Stomach (tissue), 4 donors: ENCODE results near the gene ASPHD1.

Source experiments
- EP300 ChIP-seq: sonication (generic); formaldehyde crosslinking; IDR thresholded peaks from one replicate; pipeline ENCODE4 v1.6.1; 2017; ENCODE audit warnings: antibody characterized with exemption
- POLR2A ChIP-seq, 4 donors: fragments of 450-650 bp; IDR thresholded peaks; one replicate each; pipeline ENCODE4 v1.6.1; 2016; ENCODE audit warnings: antibody characterized with exemption in 4 of 4, control low read depth in 2 of 4, mild to moderate bottlenecking in 1 of 4, moderate library complexity in 1 of 4
- POLR2AphosphoS5 ChIP-seq, 3 donors: sonication (generic); formaldehyde crosslinking; IDR thresholded peaks; one replicate each; pipeline ENCODE4 v1.6.1; 2016; ENCODE audit warnings: antibody characterized with exemption in 3 of 3
- TF ChIP-seq, protein P1 (sequence below), 7 experiments: fragments of 450-650 bp in 4 of 7; fragments of 200-600 bp in 3 of 7; sonication (generic) in 3 of 7; IDR thresholded peaks; one replicate each; pipeline ENCODE4 v1.5.1; 2016 to 2019; ENCODE audit warnings: antibody characterized with exemption in 7 of 7, control low read depth in 2 of 7, mild to moderate bottlenecking in 1 of 7

GRCh38 chr16:29915590-29916247 is 15.4 kb downstream of the ASPHD1 start:
- TF ChIP-seq, protein P1, sequence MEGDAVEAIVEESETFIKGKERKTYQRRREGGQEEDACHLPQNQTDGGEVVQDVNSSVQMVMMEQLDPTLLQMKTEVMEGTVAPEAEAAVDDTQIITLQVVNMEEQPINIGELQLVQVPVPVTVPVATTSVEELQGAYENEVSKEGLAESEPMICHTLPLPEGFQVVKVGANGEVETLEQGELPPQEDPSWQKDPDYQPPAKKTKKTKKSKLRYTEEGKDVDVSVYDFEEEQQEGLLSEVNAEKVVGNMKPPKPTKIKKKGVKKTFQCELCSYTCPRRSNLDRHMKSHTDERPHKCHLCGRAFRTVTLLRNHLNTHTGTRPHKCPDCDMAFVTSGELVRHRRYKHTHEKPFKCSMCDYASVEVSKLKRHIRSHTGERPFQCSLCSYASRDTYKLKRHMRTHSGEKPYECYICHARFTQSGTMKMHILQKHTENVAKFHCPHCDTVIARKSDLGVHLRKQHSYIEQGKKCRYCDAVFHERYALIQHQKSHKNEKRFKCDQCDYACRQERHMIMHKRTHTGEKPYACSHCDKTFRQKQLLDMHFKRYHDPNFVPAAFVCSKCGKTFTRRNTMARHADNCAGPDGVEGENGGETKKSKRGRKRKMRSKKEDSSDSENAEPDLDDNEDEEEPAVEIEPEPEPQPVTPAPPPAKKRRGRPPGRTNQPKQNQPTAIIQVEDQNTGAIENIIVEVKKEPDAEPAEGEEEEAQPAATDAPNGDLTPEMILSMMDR (IDR thresholded peaks at IDR 0.05), result no peak
- TF ChIP-seq POLR2AphosphoS5 (IDR thresholded peaks at IDR 0.05) (no peak), POLR2A (IDR thresholded peaks at IDR 0.05) (no peak), EP300 (no peak)
